A673 (cell line): Measurements from ENCODE around the gene SUSD1. TPM values are rescaled to one million over a fixed set of nuclear protein-coding genes. Genes with fewer than 3 reads are reported as not detected.

Experiments used
- BruUV-seq: library from RNA; stranded (reverse); fragments of 400-500 nt; replicated peaks from 2 replicates; lab custom pipeline; 2021; lab: Mats Ljungman, UMichigan
- CTCF ChIA-PET: fragments of 300-600 bp; sonication (Branson Sonifier 250); formaldehyde crosslinking; loops from one replicate; lab custom pipeline; 2022; ENCODE audit warnings: antibody characterized with exemption; lab: Charles Lee
- POLR2A ChIA-PET: fragments of 300-600 bp; sonication (Branson Sonifier 250); formaldehyde crosslinking; loops from one replicate; lab custom pipeline; 2022; ENCODE audit warnings: antibody characterized with exemption; ENCODE audit not compliant: low non-redundant PET; lab: Charles Lee
- DNase-seq: peaks from one replicate; pipeline ENCODE4 v3.0.0-alpha.2; 2015; ENCODE audit warnings: low spot score
- H3K27ac ChIP-seq: fragments of 200-600 bp; sonication (generic); 2 replicates; pipeline ENCODE4 v1.5.1; 2016; ENCODE audit warnings: mixed run types, low read depth, mild to moderate bottlenecking, mixed read lengths, antibody characterized with exemption, low read length; ENCODE audit not compliant: poor library complexity, severe bottlenecking
- H3K27me3 ChIP-seq: fragments of 200-600 bp; sonication (generic); replicated peaks from 2 replicates; pipeline ENCODE4 v1.6.1; 2017; ENCODE audit warnings: mixed run types, low read depth, mild to moderate bottlenecking, mixed read lengths, antibody characterized with exemption, low read length; ENCODE audit not compliant: insufficient read depth, poor library complexity
- H3K36me3 ChIP-seq: fragments of 200-600 bp; sonication (generic); 2 replicates; pipeline ENCODE4 v1.6.1; 2016; ENCODE audit warnings: mixed run types, mild to moderate bottlenecking, mixed read lengths, antibody characterized with exemption, low read length; ENCODE audit not compliant: insufficient read depth, poor library complexity, severe bottlenecking
- H3K4me1 ChIP-seq: fragments of 200-600 bp; sonication (generic); 2 replicates; pipeline ENCODE4 v1.6.1; 2017; ENCODE audit warnings: mixed run types, mild to moderate bottlenecking, mixed read lengths, antibody characterized with exemption, low read length; ENCODE audit not compliant: insufficient read depth, poor library complexity, severe bottlenecking
- H3K4me3 ChIP-seq: fragments of 200-600 bp; sonication (generic); 2 replicates; pipeline ENCODE4 v1.5.1; 2016; ENCODE audit warnings: low read depth, mixed run types, mild to moderate bottlenecking, mixed read lengths, low read length; ENCODE audit not compliant: poor library complexity, severe bottlenecking
- H3K9me3 ChIP-seq: fragments of 200-600 bp; sonication (generic); 2 replicates; pipeline ENCODE4 v1.6.1; 2016; ENCODE audit warnings: mixed run types, low read depth, mild to moderate bottlenecking, mixed read lengths, antibody characterized with exemption, low read length; ENCODE audit not compliant: poor library complexity, severe bottlenecking
- EZH2 ChIP-seq: fragments of 200-600 bp; sonication (generic); IDR thresholded peaks from 2 replicates; pipeline ENCODE4 v1.6.1; 2017; ENCODE audit warnings: borderline replicate concordance, low read depth, mild to moderate bottlenecking, mixed read lengths, antibody characterized with exemption, low read length; ENCODE audit not compliant: poor library complexity, severe bottlenecking
- intact Hi-C: fragments of 100-400 bp; cut with micrococcal nuclease; formaldehyde crosslinking; loops from one replicate; pipeline ENCODE4 v1.10.0; 2022; ENCODE audit not compliant: unreplicated experiment
- total RNA-seq: library from RNA; stranded (reverse); gene quantifications from 2 replicates; pipeline ENCODE4 v1.2.3, GENCODE V29; 2021
- TF ChIP-seq, protein P1 (sequence below): fragments of 300-800, 200-600 bp; sonication (generic); conservative IDR thresholded peaks from 2 replicates; pipeline ENCODE4 v1.5.1; 2017; ENCODE audit warnings: low read depth, mild to moderate bottlenecking, antibody characterized with exemption, low read length, moderate library complexity, mixed read lengths

Gene SUSD1
- total RNA-seq, 1 experiment from 2014 or later: 14.9 TPM

- DNase-seq: no peak
- intact Hi-C loops: no loop called here
- Histone ChIP-seq H3K9me3 (no peaks in the 10 kb centered on the region), H3K4me1 (no peaks in the 10 kb centered on the region), H3K27ac (no peak overlapping the region), H3K4me3 (no peak overlapping the region), H3K27me3 (no peaks in the 10 kb centered on the region), H3K36me3 (no peaks in the 10 kb centered on the region)
- TF ChIP-seq, protein P1, sequence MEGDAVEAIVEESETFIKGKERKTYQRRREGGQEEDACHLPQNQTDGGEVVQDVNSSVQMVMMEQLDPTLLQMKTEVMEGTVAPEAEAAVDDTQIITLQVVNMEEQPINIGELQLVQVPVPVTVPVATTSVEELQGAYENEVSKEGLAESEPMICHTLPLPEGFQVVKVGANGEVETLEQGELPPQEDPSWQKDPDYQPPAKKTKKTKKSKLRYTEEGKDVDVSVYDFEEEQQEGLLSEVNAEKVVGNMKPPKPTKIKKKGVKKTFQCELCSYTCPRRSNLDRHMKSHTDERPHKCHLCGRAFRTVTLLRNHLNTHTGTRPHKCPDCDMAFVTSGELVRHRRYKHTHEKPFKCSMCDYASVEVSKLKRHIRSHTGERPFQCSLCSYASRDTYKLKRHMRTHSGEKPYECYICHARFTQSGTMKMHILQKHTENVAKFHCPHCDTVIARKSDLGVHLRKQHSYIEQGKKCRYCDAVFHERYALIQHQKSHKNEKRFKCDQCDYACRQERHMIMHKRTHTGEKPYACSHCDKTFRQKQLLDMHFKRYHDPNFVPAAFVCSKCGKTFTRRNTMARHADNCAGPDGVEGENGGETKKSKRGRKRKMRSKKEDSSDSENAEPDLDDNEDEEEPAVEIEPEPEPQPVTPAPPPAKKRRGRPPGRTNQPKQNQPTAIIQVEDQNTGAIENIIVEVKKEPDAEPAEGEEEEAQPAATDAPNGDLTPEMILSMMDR: no peak
- no peak for TF ChIP-seq EZH2
- BruUV-seq: no TSS peak
- CTCF ChIA-PET: interaction anchor here (0.6 kb wide), 1 partner anchor 674 kb away, joined by 4 read pairs; no protein-coding TSS in a partner anchor
- POLR2A ChIA-PET: interaction anchor here (0.6 kb wide), 1 partner anchor 247 kb away, joined by 5 read pairs; no protein-coding TSS in a partner anchor
Observed at GRCh38 chr9:112162621-112163413, 12.3 kb downstream of the SUSD1 start.

GRCh38 chr9:112159781-112160180 is 15.3 kb downstream of the SUSD1 start:
- Histone ChIP-seq H3K36me3 (no peaks in the 10 kb centered on the region), H3K27me3 (no peaks in the 10 kb centered on the region), H3K4me3 (no peak overlapping the region), H3K4me1 (no peaks in the 10 kb centered on the region), H3K9me3 (no peaks in the 10 kb centered on the region), H3K27ac (no peak overlapping the region)
- intact Hi-C loops: no loop called here
- no TSS peak for BruUV-seq
- no peak for DNase-seq
- ChIA-PET CTCF (no interaction called here), POLR2A (no interaction called here)
- TF ChIP-seq, protein P1: no peak
- no peak for TF ChIP-seq EZH2

DNA sequence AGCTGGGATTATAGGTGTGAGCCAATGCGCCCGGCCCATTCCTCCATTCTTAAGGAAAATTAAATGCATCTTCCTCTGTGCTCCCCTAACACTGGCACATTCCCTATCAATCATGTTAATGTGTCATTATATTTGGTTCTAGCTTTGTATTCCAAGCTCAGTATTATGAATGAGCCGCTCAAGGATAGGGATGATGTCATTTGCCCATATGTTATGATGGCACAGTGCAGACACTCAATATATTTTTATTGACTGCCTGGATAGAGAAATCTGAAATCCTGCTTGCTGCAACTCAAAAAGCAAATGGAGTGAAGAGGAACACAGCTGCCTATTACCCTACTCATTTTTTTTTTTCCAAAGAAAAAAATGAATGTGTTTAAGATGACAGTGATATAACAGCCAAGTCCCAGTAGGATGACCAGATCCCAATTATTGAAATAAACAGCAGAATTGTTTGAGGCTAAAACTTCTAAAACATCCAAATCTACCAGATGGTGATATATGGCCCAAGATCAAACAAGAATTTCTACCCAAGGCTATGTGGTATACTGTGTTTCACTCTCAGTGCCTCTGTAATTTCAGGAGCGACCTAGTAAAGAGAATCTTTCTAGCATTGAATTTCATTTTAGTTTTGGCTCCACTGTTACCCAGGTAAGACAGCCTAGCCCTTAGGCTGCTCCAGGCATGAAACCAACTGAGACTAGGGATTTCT is 16.3 kb downstream of the SUSD1 start:
- CTCF ChIA-PET: no interaction called here
- H3K4me3 ChIP-seq: no peak overlapping the region
- no peaks in the 10 kb centered on the region for H3K9me3 ChIP-seq
- intact Hi-C loops: no loop called here
- no peak overlapping the region for H3K27ac ChIP-seq
- TF ChIP-seq, protein P1: no peak
- TF ChIP-seq EZH2: no peak
- no peak for DNase-seq
- H3K4me1 ChIP-seq: no peaks in the 10 kb centered on the region
- POLR2A ChIA-PET: no interaction called here
- H3K36me3 ChIP-seq: no peaks in the 10 kb centered on the region
- no peaks in the 10 kb centered on the region for H3K27me3 ChIP-seq
- BruUV-seq: no TSS peak
